K562 (cell line): ENCODE measurements around the gene IGSF3. TPM values are rescaled to one million over a fixed set of nuclear protein-coding genes. Genes with fewer than 3 reads are reported as not detected.

Experiments used
- BHLHE40 ChIP-seq: IDR thresholded peaks from 2 replicates; pipeline ENCODE4 v1.6.1; 2011; ENCODE audit warnings: low read length, improper control_type of control experiment
- CBX5 ChIP-seq: IDR thresholded peaks from 2 replicates; pipeline ENCODE4 v1.6.1; 2014; ENCODE audit warnings: low read depth, borderline replicate concordance
- FOXA1 ChIP-seq: fragments of 450-650 bp; IDR thresholded peaks from 2 replicates; pipeline ENCODE4 v1.6.1; 2016; ENCODE audit warnings: mild to moderate bottlenecking, borderline replicate concordance
- HDAC2 ChIP-seq: fragments of 450-650 bp; IDR thresholded peaks from 2 replicates; pipeline ENCODE4 v1.6.1; 2016; ENCODE audit warnings: mild to moderate bottlenecking
- MLLT1 ChIP-seq, 2 experiments: fragments of 450-650 bp; IDR thresholded peaks; 2 replicates each; pipeline ENCODE4 v1.6.1; 2016
- PHF21A ChIP-seq: fragments of 450-650 bp; IDR thresholded peaks from 2 replicates; pipeline ENCODE4 v1.6.1; 2017; ENCODE audit warnings: low read depth, borderline replicate concordance
- PPARD ChIP-seq: fragments of 250-450 bp; sonication (Bioruptor Pico); IDR thresholded peaks from 2 replicates; pipeline ENCODE4 v1.8.0; 2022; ENCODE audit warnings: inconsistent platforms, mild to moderate bottlenecking, moderate library complexity
- RAD51 ChIP-seq: fragments of 450-650 bp; IDR thresholded peaks from 2 replicates; pipeline ENCODE4 v1.7.1; 2016; ENCODE audit warnings: low read depth, mild to moderate bottlenecking, borderline replicate concordance
- SRSF9 ChIP-seq: fragments of 200-400 bp; formaldehyde crosslinking; IDR thresholded peaks from 2 replicates; pipeline ENCODE4 v1.6.1; 2017; ENCODE audit warnings: low read depth, low read length, borderline replicate concordance
- STAT5A ChIP-seq: IDR thresholded peaks from 2 replicates; pipeline ENCODE4 v1.6.1; 2012; ENCODE audit warnings: low read length, inconsistent platforms, borderline replicate concordance
- ZBTB1 ChIP-seq: sonication (generic); formaldehyde crosslinking; IDR thresholded peaks from 2 replicates; pipeline ENCODE4 v1.8.1; 2023; ENCODE audit warnings: missing genetic modification reagents, low read depth, mild to moderate bottlenecking, borderline replicate concordance
- ZBTB11 ChIP-seq, 3 experiments: fragments of 200-800 bp in 1 of 3; fragments of 250-450 bp in 1 of 3; fragments of 450-650 bp in 1 of 3; sonication (Bioruptor Pico) in 1 of 3; sonication (Bioruptor generic) in 1 of 3; formaldehyde crosslinking in 1 of 3; IDR thresholded peaks; 2 replicates each; pipeline versions ENCODE4 v1.6.1 to v1.8.0; 2016 to 2022; ENCODE audit warnings: mild to moderate bottlenecking in 2 of 3, missing genetic modification characterization in 2 of 3, missing compliant biosample characterization in 1 of 3, moderate library complexity in 1 of 3
- ZHX1 ChIP-seq: fragments of 150-350 bp; conservative IDR thresholded peaks from 2 replicates; pipeline ENCODE4 v1.6.1; 2014; ENCODE audit warnings: low read length
- ZKSCAN1 ChIP-seq: fragments of 150-350 bp; IDR thresholded peaks from 2 replicates; pipeline ENCODE4 v1.6.1; 2016; ENCODE audit warnings: low read depth, low read length
- ZNF57 ChIP-seq: fragments of 450-650 bp; formaldehyde crosslinking; IDR thresholded peaks from 2 replicates; pipeline ENCODE4 v1.4.0; 2020; ENCODE audit warnings: mild to moderate bottlenecking, moderate library complexity
- polyA plus RNA-seq, 8 experiments: library from polyadenylated mRNA; depleted of rRNA in 4 of 8; stranded (reverse) in 5 of 8; unstranded in 3 of 8; fragments of >200 nt; fragmentation: Nextera tagmentation in 2 of 8; fragmentation: Illumina TruSeq in 1 of 8; extraction: Ambion mirVana in 2 of 8; extraction: Trizol in 1 of 8; gene quantifications; 2 replicates each; pipeline versions ENCODE4 v1.2.1 to v1.2.3, GENCODE V29; 2011 to 2014; ENCODE audit warnings: inconsistent platforms in 1 of 8, missing spikeins in 1 of 8
- total RNA-seq, 7 experiments: library from RNA; depleted of rRNA in 6 of 7; stranded (reverse); fragments of >200 nt in 6 of 7; fragmentation: Illumina TruSeq in 2 of 7; extraction: Trizol in 2 of 7; gene quantifications; 2 replicates each; pipeline versions ENCODE4 v1.2.1 to v1.2.3, GENCODE V29; 2011 to 2021; ENCODE audit warnings: low replicate concordance in 1 of 7

The IGSF3 gene
- total and polyA plus RNA-seq, 9 of the 15 experiments (the other 6 are each of a cell fraction or from before 2014, with no cell fraction given), result 1.1 to 15.0 (median 8.3) TPM

- TF ChIP-seq ZHX1, result no peak
- no peak for TF ChIP-seq CBX5
- TF ChIP-seq FOXA1, result no peak
- 0 out of 6 replicates have a peak, but pooled peaks of 1 of the 3 experiments have one; percentile 6 for TF ChIP-seq ZBTB11 (CRISPR knock-in tag; IDR thresholded peaks at IDR 0.05)
- no peak for TF ChIP-seq BHLHE40
- peak; percentile 16; the same call in 1 of the 2 replicates for TF ChIP-seq PHF21A
- no peak for TF ChIP-seq MLLT1 (IDR thresholded peaks at IDR 0.05)
- no peak for TF ChIP-seq STAT5A
- TF ChIP-seq HDAC2, result peak; percentile 68; the same call in 1 of the 2 replicates
- 0 out of 2 replicates have a peak, but pooled peaks have one; percentile 30 for TF ChIP-seq ZBTB1 (CRISPR knock-in tag)
- no peak for TF ChIP-seq PPARD
- TF ChIP-seq ZNF57 (CRISPR knock-in tag), result no peak
- no peak for TF ChIP-seq SRSF9
- 0 out of 2 replicates have a peak, but pooled peaks have one; percentile 11 for TF ChIP-seq ZKSCAN1
- TF ChIP-seq RAD51, result no peak
Observed at GRCh38 chr1:116666187-116667077, 1.1 kb downstream of the IGSF3 start (continued).
